Vagina (tissue), 2 donors: ENCODE results near the gene ASXL2.

Experiments
- POLR2A ChIP-seq, 2 donors: fragments of 450-650 bp; IDR thresholded peaks; one replicate each; pipeline ENCODE4 v1.6.1; 2017; ENCODE audit warnings: antibody characterized with exemption in 2 of 2, mild to moderate bottlenecking in 2 of 2, moderate library complexity in 2 of 2
- TF ChIP-seq, protein P1 (sequence below), 3 experiments: fragments of 450-650 bp in 2 of 3; fragments of 200-600 bp in 1 of 3; sonication (generic) in 1 of 3; IDR thresholded peaks; one replicate each; pipeline ENCODE4 v1.5.1; 2017 to 2019; ENCODE audit warnings: antibody characterized with exemption in 3 of 3, mild to moderate bottlenecking in 2 of 3, moderate library complexity in 2 of 3

DNA sequence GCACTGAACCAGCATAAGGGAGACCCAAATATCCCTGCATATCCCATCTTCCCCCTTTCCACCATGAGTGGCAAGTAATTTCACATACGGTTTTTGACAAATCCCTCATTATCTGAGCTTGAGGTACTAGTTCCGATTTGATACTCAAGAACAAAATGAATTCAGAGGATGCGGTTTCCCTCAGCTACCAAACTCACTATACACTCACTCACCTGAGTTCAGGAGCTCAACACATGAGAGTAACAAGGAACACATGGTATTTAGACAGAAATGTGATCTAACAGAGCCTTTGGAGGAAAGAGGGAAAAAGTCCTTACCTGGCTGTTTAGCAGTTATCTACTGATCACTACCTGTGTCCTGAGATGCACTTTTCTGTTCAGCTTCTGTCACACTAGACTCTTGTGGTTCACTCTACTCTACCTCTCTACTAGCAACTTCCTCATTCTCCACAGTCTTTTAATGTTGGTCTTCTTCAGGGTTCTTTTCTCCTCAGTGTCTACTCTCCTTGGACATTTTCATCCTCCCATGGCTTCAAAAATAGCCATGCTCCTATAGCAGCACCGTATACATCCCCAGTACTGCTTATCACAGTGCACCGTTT lies 25.1 kb downstream of the ASXL2 start:
- TF ChIP-seq POLR2A (IDR thresholded peaks at IDR 0.05): no peak
- TF ChIP-seq, protein P1, sequence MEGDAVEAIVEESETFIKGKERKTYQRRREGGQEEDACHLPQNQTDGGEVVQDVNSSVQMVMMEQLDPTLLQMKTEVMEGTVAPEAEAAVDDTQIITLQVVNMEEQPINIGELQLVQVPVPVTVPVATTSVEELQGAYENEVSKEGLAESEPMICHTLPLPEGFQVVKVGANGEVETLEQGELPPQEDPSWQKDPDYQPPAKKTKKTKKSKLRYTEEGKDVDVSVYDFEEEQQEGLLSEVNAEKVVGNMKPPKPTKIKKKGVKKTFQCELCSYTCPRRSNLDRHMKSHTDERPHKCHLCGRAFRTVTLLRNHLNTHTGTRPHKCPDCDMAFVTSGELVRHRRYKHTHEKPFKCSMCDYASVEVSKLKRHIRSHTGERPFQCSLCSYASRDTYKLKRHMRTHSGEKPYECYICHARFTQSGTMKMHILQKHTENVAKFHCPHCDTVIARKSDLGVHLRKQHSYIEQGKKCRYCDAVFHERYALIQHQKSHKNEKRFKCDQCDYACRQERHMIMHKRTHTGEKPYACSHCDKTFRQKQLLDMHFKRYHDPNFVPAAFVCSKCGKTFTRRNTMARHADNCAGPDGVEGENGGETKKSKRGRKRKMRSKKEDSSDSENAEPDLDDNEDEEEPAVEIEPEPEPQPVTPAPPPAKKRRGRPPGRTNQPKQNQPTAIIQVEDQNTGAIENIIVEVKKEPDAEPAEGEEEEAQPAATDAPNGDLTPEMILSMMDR (IDR thresholded peaks at IDR 0.05): no peak
